ENCODE measurements around the gene GPR156.

GRCh38 chr3:120172070-120172469 lies 113.0 kb downstream of the GPR156 start:
- TF ChIP-seq EZH2 (IDR thresholded peaks at IDR 0.05; ENCODE audit: borderline replicate concordance, low read length) (no peak), CTCF (IDR thresholded peaks at IDR 0.05; ENCODE audit: low read length) (no peak)

Data from OCI-LY1 (cell line).